PC-3 (cell line): ENCODE results near the gene PSMB1.

ENCODE experiments used
- EZH2 ChIP-seq: fragments of 300-600 bp; sonication (generic); IDR thresholded peaks from one replicate; pipeline ENCODE4 v1.6.1; 2017; ENCODE audit warnings: antibody characterized with exemption, mild to moderate bottlenecking, low read length; ENCODE audit not compliant: unreplicated experiment
- TF ChIP-seq, protein P1 (sequence below): fragments of 300-600 bp; sonication (generic); conservative IDR thresholded peaks from 2 replicates; pipeline ENCODE4 v1.5.1; 2017; ENCODE audit warnings: antibody characterized with exemption, low read depth, mild to moderate bottlenecking, low read length

DNA sequence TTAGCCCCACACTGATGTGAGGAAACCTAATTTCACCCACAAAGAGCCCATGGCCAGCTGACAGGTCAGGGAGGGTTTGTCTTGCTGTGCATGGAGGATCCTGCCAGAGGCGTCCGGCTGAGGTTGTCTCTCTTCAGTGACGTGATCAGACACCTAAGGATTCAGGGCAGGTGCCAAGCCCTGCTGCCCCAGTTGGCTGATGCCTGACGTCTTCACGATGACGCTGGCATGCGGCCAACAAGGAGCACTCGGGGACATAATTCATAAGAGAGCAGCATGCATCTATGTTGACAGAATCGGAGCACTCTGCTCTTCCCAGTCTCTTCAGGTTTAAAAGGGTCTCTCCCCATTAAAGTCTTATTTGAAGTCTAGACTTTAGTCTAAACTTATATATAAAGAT is 47.8 kb downstream of the PSMB1 start:
- TF ChIP-seq, protein P1, sequence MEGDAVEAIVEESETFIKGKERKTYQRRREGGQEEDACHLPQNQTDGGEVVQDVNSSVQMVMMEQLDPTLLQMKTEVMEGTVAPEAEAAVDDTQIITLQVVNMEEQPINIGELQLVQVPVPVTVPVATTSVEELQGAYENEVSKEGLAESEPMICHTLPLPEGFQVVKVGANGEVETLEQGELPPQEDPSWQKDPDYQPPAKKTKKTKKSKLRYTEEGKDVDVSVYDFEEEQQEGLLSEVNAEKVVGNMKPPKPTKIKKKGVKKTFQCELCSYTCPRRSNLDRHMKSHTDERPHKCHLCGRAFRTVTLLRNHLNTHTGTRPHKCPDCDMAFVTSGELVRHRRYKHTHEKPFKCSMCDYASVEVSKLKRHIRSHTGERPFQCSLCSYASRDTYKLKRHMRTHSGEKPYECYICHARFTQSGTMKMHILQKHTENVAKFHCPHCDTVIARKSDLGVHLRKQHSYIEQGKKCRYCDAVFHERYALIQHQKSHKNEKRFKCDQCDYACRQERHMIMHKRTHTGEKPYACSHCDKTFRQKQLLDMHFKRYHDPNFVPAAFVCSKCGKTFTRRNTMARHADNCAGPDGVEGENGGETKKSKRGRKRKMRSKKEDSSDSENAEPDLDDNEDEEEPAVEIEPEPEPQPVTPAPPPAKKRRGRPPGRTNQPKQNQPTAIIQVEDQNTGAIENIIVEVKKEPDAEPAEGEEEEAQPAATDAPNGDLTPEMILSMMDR = no peak
- TF ChIP-seq EZH2 = no peak
